PC-3 (cell line): ENCODE results near the gene MCEMP1. TPM values are rescaled to one million over a fixed set of nuclear protein-coding genes. Genes with fewer than 3 reads are reported as not detected.

Experiments used
- ATAC-seq: fragments of 200-7000 bp; cut with Tn5 transposase; 2 replicates; pipeline ENCODE4 v1.9.1; 2020; ENCODE audit warnings: mild to moderate bottlenecking, moderate library complexity
- BruUV-seq: library from RNA; stranded (reverse); fragments of 400-500 nt; replicated peaks from 2 replicates; lab custom pipeline; 2021; lab: Mats Ljungman, UMichigan
- CTCF ChIA-PET: fragments of 300-600 bp; sonication (Branson Sonifier 250); formaldehyde crosslinking; loops from one replicate; lab custom pipeline; 2022; ENCODE audit warnings: antibody characterized with exemption; lab: Charles Lee
- POLR2A ChIA-PET: fragments of 300-600 bp; sonication (Branson Sonifier 250); formaldehyde crosslinking; loops from one replicate; lab custom pipeline; 2022; ENCODE audit warnings: antibody characterized with exemption; ENCODE audit not compliant: unreplicated experiment; lab: Charles Lee
- DNase-seq: peaks from one replicate; pipeline ENCODE4 v3.0.0-alpha.2; 2015
- H2AFZ ChIP-seq: fragments of 300-600 bp; sonication (generic); 2 replicates; pipeline ENCODE4 v1.6.0; 2016; ENCODE audit warnings: antibody characterized with exemption, low read length
- H3F3A ChIP-seq: fragments of 300-600 bp; sonication (generic); one replicate; pipeline ENCODE4 v1.6.0; 2017; ENCODE audit warnings: antibody characterized with exemption, low read length, control low read depth, mild to moderate bottlenecking; ENCODE audit not compliant: unreplicated experiment
- H3K27ac ChIP-seq: fragments of 300-600 bp; sonication (generic); 2 replicates; pipeline ENCODE4 v1.5.1; 2016; ENCODE audit warnings: mild to moderate bottlenecking, low read length
- H3K27me3 ChIP-seq: fragments of 300-600 bp; sonication (generic); 2 replicates; pipeline ENCODE4 v1.6.1; 2016; ENCODE audit warnings: low read length, mixed read lengths
- H3K36me3 ChIP-seq: fragments of 300-600 bp; sonication (generic); 2 replicates; pipeline ENCODE4 v1.6.1; 2016; ENCODE audit warnings: low read depth, mixed run types, low read length, mixed read lengths
- H3K4me1 ChIP-seq: fragments of 300-600 bp; sonication (generic); 2 replicates; pipeline ENCODE4 v1.5.1; 2016; ENCODE audit warnings: low read length; ENCODE audit not compliant: insufficient read depth
- H3K4me2 ChIP-seq: fragments of 300-600 bp; sonication (generic); 2 replicates; pipeline ENCODE4 v1.6.0; 2016; ENCODE audit warnings: low read length
- H3K4me3 ChIP-seq: fragments of 300-600 bp; sonication (generic); 2 replicates; pipeline ENCODE4 v1.5.1; 2016; ENCODE audit warnings: mild to moderate bottlenecking, low read length, mixed read lengths
- H3K79me2 ChIP-seq: fragments of 300-600 bp; sonication (generic); 2 replicates; pipeline ENCODE4 v1.6.1; 2017; ENCODE audit warnings: low read length, mixed read lengths
- H3K9ac ChIP-seq: fragments of 300-600 bp; sonication (generic); 2 replicates; pipeline ENCODE4 v1.6.0; 2016; ENCODE audit warnings: mild to moderate bottlenecking, low read length
- H3K9me2 ChIP-seq: fragments of 300-600 bp; sonication (generic); replicated peaks from 2 replicates; pipeline ENCODE4 v1.6.1; 2016; ENCODE audit warnings: mixed run types, low read length, mixed read lengths
- H3K9me3 ChIP-seq: fragments of 300-600 bp; sonication (generic); 2 replicates; pipeline ENCODE4 v1.6.1; 2016; ENCODE audit warnings: low read length, mixed read lengths
- H4K20me1 ChIP-seq: fragments of 300-600 bp; sonication (generic); 2 replicates; pipeline ENCODE4 v1.6.1; 2016; ENCODE audit warnings: low read length, mixed read lengths
- CTCF ChIP-seq: fragments of 300-600 bp; sonication (generic); conservative IDR thresholded peaks from 2 replicates; pipeline ENCODE4 v1.5.1; 2017; ENCODE audit warnings: antibody characterized with exemption, low read depth, mild to moderate bottlenecking, low read length
- EZH2 ChIP-seq: fragments of 300-600 bp; sonication (generic); IDR thresholded peaks from one replicate; pipeline ENCODE4 v1.6.1; 2017; ENCODE audit warnings: antibody characterized with exemption, mild to moderate bottlenecking, low read length; ENCODE audit not compliant: unreplicated experiment
- EZH2phosphoT487 ChIP-seq: fragments of 300-600 bp; sonication (generic); IDR thresholded peaks from 2 replicates; pipeline ENCODE4 v1.6.1; 2018; ENCODE audit warnings: mild to moderate bottlenecking, antibody characterized with exemption, low read length, borderline replicate concordance
- intact Hi-C: fragments of 100-400 bp; cut with micrococcal nuclease; formaldehyde crosslinking; loops from 2 replicates; pipeline ENCODE4 v1.9.0; 2023
- total RNA-seq: library from RNA; depleted of rRNA; stranded (reverse); fragments of >200 nt; gene quantifications from 2 replicates; pipeline ENCODE4 v1.2.3, GENCODE V29; 2014; rRNA removed

Gene MCEMP1
- total RNA-seq, 1 experiment from 2014 or later = not detected

GRCh38 chr19:7729211-7729610, 52.3 kb downstream of the MCEMP1 start:
- CTCF ChIA-PET = interaction anchor here (0.6 kb wide), 1 partner anchor 76 kb away, joined by 3 read pairs; no protein-coding TSS in a partner anchor
- no TSS peak for BruUV-seq
- H4K20me1 ChIP-seq = no peaks in the 10 kb centered on the region

More at GRCh38 chr19:7729211-7729610, 52.3 kb downstream of the MCEMP1 start:
- no peaks in the 10 kb centered on the region for H3K9me3 ChIP-seq
- no peak overlapping the region for H2AFZ ChIP-seq
- POLR2A ChIA-PET = no interaction called here
- ATAC-seq (no peak), DNase-seq (no peak)
- H3K27me3 ChIP-seq = peaks cover 62% of the 10 kb centered on the region
- H3F3A ChIP-seq = no peaks in the 10 kb centered on the region
- intact Hi-C loops = no loop called here
- TF ChIP-seq CTCF = no peak
- no peak for TF ChIP-seq EZH2
- no peak for TF ChIP-seq EZH2phosphoT487
- no peaks in the 10 kb centered on the region for H3K4me1 ChIP-seq
- H3K4me3 ChIP-seq = no peak overlapping the region
- no peak overlapping the region for H3K27ac ChIP-seq
- H3K4me2 ChIP-seq = no peak overlapping the region
- H3K36me3 ChIP-seq = no peaks in the 10 kb centered on the region
- H3K79me2 ChIP-seq = no peaks in the 10 kb centered on the region
- H3K9ac ChIP-seq = no peak overlapping the region
- H3K9me2 ChIP-seq = no peaks in the 10 kb centered on the region

Other genes starting within 250 kb of the MCEMP1 start
- 6.6 and 8.6 TPM in 2 replicates for gene PEX11G, start 188.1 kb upstream of the MCEMP1 start, total RNA-seq
- 41.6 and 53.4 TPM in 2 replicates for gene ZNF358, start 161.0 kb upstream of the MCEMP1 start, total RNA-seq
- gene MCOLN1, start 154.5 kb upstream of the MCEMP1 start, total RNA-seq = 10.2 and 22.9 TPM in 2 replicates
- gene PNPLA6, start 141.4 kb upstream of the MCEMP1 start, total RNA-seq = 217 and 291 TPM in 2 replicates
- gene CAMSAP3, start 81.2 kb upstream of the MCEMP1 start, total RNA-seq = 16.6 and 25.4 TPM in 2 replicates
- gene XAB2, start 47.5 kb upstream of the MCEMP1 start, total RNA-seq = 81.1 and 84.4 TPM in 2 replicates
- gene PET100, start 47.3 kb upstream of the MCEMP1 start, total RNA-seq = 101 and 141 TPM in 2 replicates
- not detected in 2 replicates for gene PCP2, start 43.4 kb upstream of the MCEMP1 start, total RNA-seq
- 133 and 149 TPM in 2 replicates for gene STXBP2, start 40.0 kb upstream of the MCEMP1 start, total RNA-seq
- not detected in 2 replicates for gene RETN, start 8.0 kb upstream of the MCEMP1 start, total RNA-seq
- 317 and 376 TPM in 2 replicates for gene TRAPPC5, start 3.7 kb downstream of the MCEMP1 start, total RNA-seq
- not detected in 2 replicates for gene FCER2, start 25.0 kb downstream of the MCEMP1 start, total RNA-seq
- not detected in 2 replicates for gene CLEC4G, start 55.0 kb downstream of the MCEMP1 start, total RNA-seq
- gene CD209, start 70.4 kb downstream of the MCEMP1 start, total RNA-seq = not detected in 2 replicates
- not detected in 2 replicates for gene CLEC4M, start 86.2 kb downstream of the MCEMP1 start, total RNA-seq
- gene EVI5L, start 153.1 kb downstream of the MCEMP1 start, total RNA-seq = 29.5 and 42.4 TPM in 2 replicates
- gene PRR36, start 197.3 kb downstream of the MCEMP1 start, total RNA-seq = 2.4 and 2.5 TPM in 2 replicates
- 30.8 and 35.3 TPM in 2 replicates for gene LRRC8E, start 211.4 kb downstream of the MCEMP1 start, total RNA-seq
- 39.3 and 40.5 TPM in 2 replicates for gene MAP2K7, start 226.8 kb downstream of the MCEMP1 start, total RNA-seq
- gene TGFBR3L, start 237.7 kb downstream of the MCEMP1 start, total RNA-seq = 10.5 and 15.5 TPM in 2 replicates
- gene SNAPC2, start 243.2 kb downstream of the MCEMP1 start, total RNA-seq = 40.1 and 61.7 TPM in 2 replicates
- gene CTXN1, start 249.0 kb downstream of the MCEMP1 start, total RNA-seq = 11.4 and 40.3 TPM in 2 replicates